GM18909 (cell line): ENCODE measurements around the gene RYK.

Source experiments
- ATAC-seq: cut with Tn5 transposase; IDR thresholded peaks from one replicate; pipeline ENCODE4 v1.9.1; 2021; ENCODE audit warnings: mild to moderate bottlenecking; ENCODE audit not compliant: unreplicated experiment, poor library complexity

RYK gene

GRCh38 chr3:134258761-134259347 is 8.2 kb upstream of the RYK start:
- ATAC-seq: no peak

GRCh38 chr3:134255404-134255803 is 4.7 kb upstream of the RYK start:
- no peak for ATAC-seq

DNA sequence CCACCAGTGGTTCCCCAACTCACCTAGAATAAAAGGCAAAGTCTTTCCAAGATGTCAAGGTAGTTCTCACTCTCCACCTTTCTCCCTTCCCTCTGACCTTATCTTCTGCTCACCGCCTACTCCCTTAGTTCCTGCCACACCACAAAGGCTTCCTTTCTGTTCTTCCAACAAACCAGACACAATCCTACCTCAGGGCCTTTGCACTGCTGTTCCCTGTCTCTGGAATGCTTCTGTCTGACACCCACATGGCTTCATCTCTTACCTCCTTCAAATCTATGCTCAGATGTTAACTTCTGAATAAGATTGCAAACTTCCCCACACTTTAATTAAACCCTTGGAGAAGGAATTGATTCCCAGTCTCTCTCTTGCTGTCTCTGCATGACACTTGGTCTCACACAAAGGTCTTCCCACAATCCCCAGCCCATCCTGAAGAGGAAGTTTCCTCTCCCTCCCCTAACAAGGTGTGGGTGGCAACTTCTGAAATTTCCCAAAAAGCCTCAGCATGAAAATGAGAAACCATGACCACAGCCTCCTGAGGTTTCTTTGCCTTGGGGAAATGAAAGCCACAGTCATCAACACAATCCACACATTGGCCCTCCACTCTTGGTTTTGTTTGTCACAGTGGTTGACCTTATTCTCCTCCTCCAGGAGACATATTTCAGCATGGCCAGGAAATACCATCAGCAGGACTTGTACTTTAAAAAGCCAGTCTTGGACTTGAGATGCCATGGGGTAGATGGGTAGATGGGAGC is 3.0 kb upstream of the RYK start:
- ATAC-seq: no peak

DNA sequence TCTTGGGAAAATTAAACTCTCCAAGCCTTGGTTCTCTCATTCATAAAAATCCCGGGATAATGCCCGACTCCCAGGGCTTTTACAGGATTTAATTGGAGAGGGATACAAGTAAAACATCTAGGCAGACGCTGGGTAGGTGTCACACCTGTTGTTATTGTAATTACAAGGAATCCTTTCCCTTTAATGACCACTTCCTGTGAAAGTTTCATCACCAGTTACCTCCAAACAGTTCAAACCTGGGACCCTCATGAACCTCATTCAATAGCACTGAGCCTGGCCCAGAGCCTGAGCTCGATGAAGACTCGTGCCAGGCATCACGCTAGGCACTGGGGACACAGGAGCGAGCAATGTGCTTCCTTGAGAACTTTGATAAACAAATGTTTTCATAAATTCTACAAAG is 2.1 kb upstream of the RYK start:
- no peak for ATAC-seq

DNA sequence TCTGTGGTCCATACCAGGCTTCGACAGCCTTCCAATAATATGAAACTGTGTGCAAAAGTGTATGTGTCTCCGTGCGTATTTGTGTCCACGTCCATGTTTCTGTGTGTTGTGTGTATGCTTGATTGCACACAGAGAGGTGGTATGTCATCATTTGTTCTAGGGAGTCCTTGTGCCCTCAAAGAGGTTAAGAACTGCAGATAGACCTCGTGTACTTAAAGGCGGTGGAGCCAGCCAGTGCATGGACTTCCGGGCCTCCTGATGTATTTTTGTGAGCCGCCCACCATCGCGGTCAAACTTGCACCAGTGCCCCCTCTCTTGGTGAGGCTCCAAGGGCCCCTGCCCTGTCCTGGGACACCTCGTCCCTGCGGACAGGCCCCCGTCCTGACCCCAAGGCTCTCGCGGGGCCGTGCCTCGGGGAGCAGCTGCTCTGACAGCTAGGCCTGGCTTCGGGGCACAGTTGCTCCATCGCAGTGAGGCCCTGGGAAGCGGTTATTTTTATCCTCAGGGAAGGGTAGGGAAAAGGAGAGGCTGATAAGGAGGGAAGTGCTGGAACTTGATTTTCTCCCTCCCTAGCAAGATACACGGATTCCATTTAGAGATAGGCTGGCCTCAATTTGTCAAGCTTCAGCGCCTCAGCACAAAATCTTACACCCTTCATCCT is 1.2 kb upstream of the RYK start:
- no peak for ATAC-seq

- peak; percentile 47 for ATAC-seq
Measured at GRCh38 chr3:134249935-134250716, 533 bp downstream of the RYK start.

- no peak for ATAC-seq
Measured at GRCh38 chr3:134249296-134249841, 1.3 kb downstream of the RYK start.

DNA sequence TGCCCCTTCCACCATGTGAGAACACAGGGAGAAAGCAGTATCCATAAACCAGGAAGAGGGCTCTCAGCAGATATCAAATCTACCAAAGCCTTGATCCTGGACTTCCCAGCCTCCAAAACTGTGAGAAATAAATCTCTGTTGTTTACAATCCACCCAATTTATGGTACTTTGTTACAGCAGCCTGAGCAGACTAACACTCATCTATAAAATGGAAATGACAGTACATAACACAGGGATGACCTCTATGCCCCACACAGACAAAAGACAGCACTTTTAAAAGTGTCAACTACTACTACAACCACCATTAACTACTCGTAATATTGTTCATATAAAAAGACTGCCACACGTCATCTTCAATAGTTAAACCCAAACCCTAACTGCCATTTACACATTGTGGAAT is 5.7 kb downstream of the RYK start:
- ATAC-seq: no peak

GRCh38 chr3:134242649-134243617 is 7.7 kb downstream of the RYK start:
- no peak for ATAC-seq

- peak; percentile 47 for ATAC-seq
Measured at GRCh38 chr3:134239538-134239937, 11.1 kb downstream of the RYK start.

- ATAC-seq: no peak
Measured at GRCh38 chr3:134237454-134238145, 13.1 kb downstream of the RYK start.

- ATAC-seq: peak; percentile 69
Measured at GRCh38 chr3:134236505-134237170, 14.0 kb downstream of the RYK start.

DNA sequence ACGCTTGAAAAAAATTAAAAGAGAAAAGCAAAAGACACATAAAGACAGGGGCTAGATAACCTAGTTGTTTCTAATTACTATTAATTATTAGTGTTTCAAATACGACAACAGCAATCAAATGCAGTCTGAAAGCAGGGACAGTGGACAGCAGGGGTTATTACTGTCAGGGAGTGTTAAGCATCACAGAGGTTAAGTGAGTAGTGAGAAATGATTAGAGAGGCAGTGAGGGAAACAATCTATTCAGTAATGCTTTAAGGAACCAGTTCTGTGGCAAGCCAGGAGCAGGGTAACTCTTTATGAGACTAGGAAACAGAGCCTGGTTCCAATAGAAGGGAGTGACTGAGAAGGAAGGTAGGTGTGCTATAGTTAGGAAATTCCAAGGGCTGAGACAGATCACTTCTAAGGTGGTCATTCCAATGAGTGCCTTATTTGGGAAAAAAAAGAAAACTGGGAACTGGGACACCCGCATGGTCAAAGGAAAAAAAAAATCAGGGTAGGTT is 15.0 kb downstream of the RYK start:
- ATAC-seq: no peak

GRCh38 chr3:134232951-134233350 is 17.7 kb downstream of the RYK start:
- no peak for ATAC-seq

DNA sequence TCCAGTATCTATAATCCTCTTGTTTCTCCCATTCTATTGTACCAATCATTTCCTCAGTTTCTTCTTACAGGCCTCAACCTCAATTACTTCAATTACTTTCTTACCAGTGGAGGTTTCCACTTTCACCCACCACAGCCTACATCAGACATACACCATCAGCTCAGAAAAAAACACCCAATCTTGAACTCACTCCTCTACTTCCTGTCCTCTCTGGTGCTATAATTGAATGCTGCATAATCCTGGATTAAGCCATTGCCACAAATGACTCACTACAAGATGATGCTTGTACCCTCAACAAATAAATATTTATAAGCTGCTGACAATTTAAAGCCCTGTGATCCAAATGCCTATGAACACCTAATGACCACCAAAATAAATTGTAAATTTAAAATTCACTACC is 18.5 kb downstream of the RYK start:
- ATAC-seq: peak; percentile 47

- no peak for ATAC-seq
Measured at GRCh38 chr3:134231131-134231530, 19.5 kb downstream of the RYK start.

DNA sequence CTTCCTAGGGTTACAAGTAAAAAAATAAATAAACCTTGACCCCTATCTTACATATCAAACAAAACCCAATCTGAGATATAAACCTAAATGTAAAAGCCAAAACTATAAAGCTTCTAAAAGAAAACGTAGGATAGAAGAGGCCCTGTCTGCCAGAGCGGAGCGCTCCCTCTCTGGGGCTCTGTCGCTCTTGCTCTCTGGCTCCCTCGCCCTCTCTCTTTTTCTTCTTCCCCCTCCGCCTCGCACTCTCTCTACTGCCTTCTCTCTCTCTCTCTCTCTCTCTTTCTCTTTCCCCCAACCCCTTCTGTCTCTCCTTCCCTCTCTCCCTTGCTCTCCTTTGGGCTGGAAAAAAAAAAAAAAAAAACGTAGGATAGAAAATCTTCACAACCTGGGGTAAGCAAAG is 21.6 kb downstream of the RYK start:
- no peak for ATAC-seq

DNA sequence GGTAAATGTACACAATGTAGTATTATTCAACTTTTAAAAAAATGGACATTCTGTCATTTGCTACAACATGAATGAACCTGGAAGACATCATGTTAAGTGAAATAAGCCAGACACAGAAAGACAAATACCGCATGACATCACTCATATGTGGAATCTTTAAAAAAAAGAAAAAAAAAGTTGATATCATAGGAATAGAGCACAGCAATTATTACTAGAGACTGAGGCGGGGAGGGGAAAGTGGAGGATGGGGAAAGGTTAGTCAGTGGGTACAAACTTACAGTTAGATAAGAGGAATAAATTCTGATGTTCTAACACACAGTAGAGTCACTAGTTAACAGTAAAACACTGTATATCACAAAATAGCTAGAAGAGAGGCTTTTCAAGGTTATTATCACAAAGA is 22.2 kb downstream of the RYK start:
- no peak for ATAC-seq
